SIG-M5 (cell line): ENCODE data around the gene CDC42EP4.

ENCODE experiments used
- DNase-seq: peaks from one replicate; lab custom pipeline; 2025; lab: John Stamatoyannopoulos, UW

CDC42EP4 gene

GRCh38 chr17:73297934-73298861, 13.6 kb downstream of the CDC42EP4 start:
- DNase-seq, result no peak

DNA sequence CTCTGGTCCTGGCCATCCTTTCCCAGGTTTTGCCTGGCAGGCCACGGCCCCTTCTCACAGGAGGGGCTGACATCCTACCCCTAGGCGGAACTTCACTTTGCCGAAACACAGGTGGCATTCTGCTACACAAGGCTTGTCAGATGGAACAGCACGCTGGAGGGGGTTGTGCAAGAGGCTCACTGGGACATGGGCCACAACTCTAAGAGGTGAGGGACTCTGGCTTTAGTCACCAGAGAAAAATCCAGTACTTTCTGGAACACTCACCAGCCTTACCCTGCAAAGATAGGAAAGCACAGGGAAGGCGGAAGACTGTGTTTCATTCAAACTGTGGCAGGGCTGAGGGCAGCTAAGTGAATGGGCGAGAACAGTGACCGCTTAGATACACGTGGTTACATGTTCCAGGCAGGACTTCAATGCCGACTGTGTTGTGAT, 18.3 kb downstream of the CDC42EP4 start:
- DNase-seq, result no peak

- DNase-seq, result no peak
These were observed 18.8 kb downstream of the CDC42EP4 start for GRCh38 chr17:73293031-73293430.

DNA sequence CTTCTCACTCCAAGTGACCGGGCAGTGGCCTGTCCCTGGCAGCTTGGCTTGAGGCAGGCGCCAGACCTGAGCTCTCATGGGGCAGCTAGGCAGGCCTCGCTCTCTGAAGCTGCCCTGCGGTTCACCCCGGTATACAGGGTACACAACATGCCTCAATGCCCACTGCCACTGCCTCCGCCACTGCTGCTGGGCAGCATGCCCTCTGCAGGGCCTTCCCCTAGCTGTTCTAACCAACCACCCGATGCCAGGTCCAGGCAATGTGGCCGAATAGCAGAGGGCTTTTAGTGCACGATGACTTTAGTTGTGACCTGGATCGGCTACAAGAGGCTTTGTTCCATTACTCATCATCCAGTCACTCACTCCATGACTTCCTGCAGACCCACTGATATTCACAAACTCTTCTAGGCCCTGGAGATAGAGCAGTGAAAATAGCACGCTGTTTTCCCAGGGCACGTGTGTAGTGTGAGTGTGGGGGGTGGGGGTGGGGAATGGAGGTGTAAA, 19.7 kb downstream of the CDC42EP4 start:
- DNase-seq, result no peak

DNA sequence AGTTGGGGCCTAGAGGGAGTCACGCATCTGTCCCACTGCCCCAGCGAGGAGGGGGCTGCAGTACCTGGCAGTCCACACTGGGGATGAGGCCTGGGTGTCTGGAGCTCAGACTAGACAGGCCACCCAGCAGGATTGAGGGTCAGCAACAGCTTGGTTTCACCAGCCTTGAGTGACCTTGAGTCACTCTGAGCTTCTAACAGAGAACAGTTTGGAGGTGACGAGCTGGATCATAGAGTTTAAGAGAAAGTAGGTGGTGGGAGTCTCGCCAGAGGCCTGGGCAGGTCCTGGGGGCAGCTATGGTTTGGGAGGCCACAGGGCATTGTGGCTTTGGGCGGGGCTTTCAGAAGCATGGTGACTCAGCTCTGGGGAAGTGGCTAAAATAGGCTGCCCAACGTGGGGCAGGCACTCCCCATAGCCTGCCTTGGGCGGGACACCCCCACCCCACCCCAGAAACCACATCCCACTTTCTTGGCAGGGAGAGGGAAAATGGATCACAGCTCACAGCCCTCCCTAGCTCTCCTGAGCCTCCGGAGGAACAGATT, 20.5 kb downstream of the CDC42EP4 start:
- DNase-seq, result no peak

GRCh38 chr17:73290399-73291259, 21.2 kb downstream of the CDC42EP4 start:
- DNase-seq, result no peak

GRCh38 chr17:73289549-73290254, 22.1 kb downstream of the CDC42EP4 start:
- no peak for DNase-seq

GRCh38 chr17:73288534-73289302, 23.1 kb downstream of the CDC42EP4 start:
- no peak for DNase-seq

GRCh38 chr17:73286863-73287296, 24.9 kb downstream of the CDC42EP4 start:
- no peak for DNase-seq

GRCh38 chr17:73285916-73286862, 25.6 kb downstream of the CDC42EP4 start:
- DNase-seq, result no peak

DNA sequence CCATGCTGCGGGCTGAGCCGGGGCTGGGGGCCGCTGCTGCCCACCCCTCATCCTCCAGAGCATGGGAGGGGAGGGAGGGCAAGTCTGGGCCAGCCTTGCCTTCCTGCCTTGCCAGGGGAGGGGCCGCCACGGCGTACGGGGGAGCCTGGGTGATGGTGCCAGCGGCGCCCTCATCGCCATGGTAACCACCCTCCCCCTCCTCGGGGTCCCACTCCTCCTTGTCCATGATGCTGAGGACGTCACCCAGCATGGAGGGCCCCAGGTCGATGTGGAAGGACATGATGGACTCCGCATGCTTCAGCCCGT, 26.2 kb downstream of the CDC42EP4 start:
- DNase-seq, result no peak

DNA sequence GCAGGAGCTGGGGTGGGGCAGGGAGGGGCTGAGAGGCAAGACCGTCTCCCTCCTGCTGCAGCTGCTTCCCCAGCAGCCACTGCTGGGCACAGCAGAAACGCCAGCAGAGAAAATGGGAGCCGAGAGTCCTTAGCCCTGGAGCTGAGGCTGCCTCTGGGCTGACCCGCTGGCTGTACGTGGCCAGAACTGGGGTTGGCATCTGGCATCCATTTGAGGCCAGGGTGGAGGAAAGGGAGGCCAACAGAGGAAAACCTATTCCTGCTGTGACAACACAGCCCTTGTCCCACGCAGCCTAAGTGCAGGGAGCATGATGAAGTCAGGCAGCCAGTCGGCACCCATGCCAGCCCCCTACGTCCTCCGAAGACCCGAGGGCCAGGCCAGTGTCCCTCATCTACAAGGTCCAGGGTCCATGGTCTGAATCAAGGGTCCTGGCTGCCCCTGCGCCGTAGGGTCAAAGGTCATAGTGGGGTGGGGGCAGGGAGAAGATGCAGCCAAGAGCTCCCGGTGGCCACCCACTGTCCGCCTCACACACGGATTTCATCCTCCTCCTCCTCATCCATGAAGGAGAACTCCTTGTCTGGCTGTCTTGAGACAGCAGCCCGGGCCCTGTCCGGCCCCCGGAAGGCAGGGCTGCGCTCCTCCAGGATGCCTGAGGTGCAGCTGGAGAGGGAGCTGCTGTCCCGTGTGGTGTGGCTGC, 26.7 kb downstream of the CDC42EP4 start:
- DNase-seq, result no peak

- DNase-seq, result no peak
These were observed 27.4 kb downstream of the CDC42EP4 start for GRCh38 chr17:73284354-73284753.

- DNase-seq, result no peak
These were observed 27.9 kb downstream of the CDC42EP4 start for GRCh38 chr17:73283841-73284282.

GRCh38 chr17:73283250-73283649, 28.6 kb downstream of the CDC42EP4 start:
- no peak for DNase-seq

GRCh38 chr17:73282629-73283028, 29.2 kb downstream of the CDC42EP4 start:
- DNase-seq, result no peak

- DNase-seq, result no peak
These were observed 29.9 kb downstream of the CDC42EP4 start for GRCh38 chr17:73281928-73282327.

GRCh38 chr17:73280191-73280590, 31.6 kb downstream of the CDC42EP4 start:
- DNase-seq, result no peak

DNA sequence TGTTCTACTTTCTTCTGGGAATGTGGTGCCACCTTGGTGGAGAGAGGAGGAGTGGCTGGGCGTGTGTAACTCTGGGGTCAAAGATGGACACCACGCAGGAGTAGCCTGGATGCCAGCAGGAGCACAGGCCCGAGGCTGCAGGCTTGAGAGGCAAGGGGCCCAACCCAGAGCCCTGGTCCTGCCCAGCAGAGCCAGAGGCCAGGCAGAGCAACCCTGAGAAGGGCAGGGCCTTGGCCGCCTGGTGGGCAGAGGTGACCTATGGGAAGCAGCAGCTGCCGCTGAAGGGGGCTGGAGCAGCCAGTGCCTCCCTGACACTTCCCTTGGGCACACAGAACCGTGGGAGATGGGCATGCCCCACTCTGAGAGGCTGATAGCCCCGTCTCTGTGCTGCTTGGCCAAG, 32.1 kb downstream of the CDC42EP4 start:
- DNase-seq, result no peak
